CD4-positive, alpha-beta T cell (primary cell): Measurements from ENCODE around the gene FGFR3. TPM values are rescaled to one million over a fixed set of nuclear protein-coding genes. Genes with fewer than 3 reads are reported as not detected.

Experiments used
- ATAC-seq: fragments of 200-7000 bp; cut with Tn5 transposase; one replicate; pipeline ENCODE4 v1.10.0; 2022; ENCODE audit warnings: mild to moderate bottlenecking; ENCODE audit not compliant: poor library complexity
- CTCF ChIA-PET: fragments of 350-600 bp; sonication (Branson Sonifier 250); formaldehyde crosslinking; loops from one replicate; lab custom pipeline; 2021; ENCODE audit warnings: antibody characterized with exemption, inconsistent platforms; lab: Charles Lee
- POLR2A ChIA-PET: fragments of 350-600 bp; sonication (Branson Sonifier 250); formaldehyde crosslinking; loops from one replicate; lab custom pipeline; 2021; ENCODE audit warnings: antibody characterized with exemption, inconsistent platforms; lab: Charles Lee
- DNase-seq, 14 experiments: peaks; one replicate each; pipeline ENCODE4 v3.0.0-alpha.2; 2013 to 2020; ENCODE audit warnings: mixed read lengths in 2 of 14
- H3K27ac ChIP-seq, 2 donors: one replicate each; pipeline versions ENCODE4 v1.5.1 to v1.7.0; 2013; ENCODE audit warnings: low read length in 2 of 2, low read depth in 1 of 2, mild to moderate bottlenecking in 1 of 2
- H3K27me3 ChIP-seq, 2 experiments: 1 replicate in 1 of 2; 2 replicates in 1 of 2; pipeline versions ENCODE4 v1.6.1 to v1.7.0; 2013; ENCODE audit warnings: low read length in 2 of 2, control low read depth in 1 of 2, mild to moderate bottlenecking in 1 of 2, moderate library complexity in 1 of 2; ENCODE audit not compliant: insufficient read depth in 2 of 2, control insufficient read depth in 1 of 2
- H3K36me3 ChIP-seq: one replicate; pipeline ENCODE4 v1.6.1; 2013; ENCODE audit warnings: low read length, control low read depth; ENCODE audit not compliant: insufficient read depth
- H3K4me1 ChIP-seq: one replicate; pipeline ENCODE4 v1.6.1; 2013; ENCODE audit warnings: low read length, control low read depth; ENCODE audit not compliant: insufficient read depth
- H3K4me3 ChIP-seq: one replicate; pipeline ENCODE4 v1.5.1; 2013; ENCODE audit warnings: mild to moderate bottlenecking, low read length, moderate library complexity
- H3K9me3 ChIP-seq, 2 experiments: 1 replicate in 1 of 2; 2 replicates in 1 of 2; pipeline versions ENCODE4 v1.6.1 to v1.7.0; 2013; ENCODE audit warnings: low read length in 2 of 2, mild to moderate bottlenecking in 2 of 2, control low read depth in 1 of 2, moderate library complexity in 1 of 2; ENCODE audit not compliant: control insufficient read depth in 1 of 2, insufficient read depth in 1 of 2
- H3K27ac Mint-ChIP-seq: one replicate; pipeline ENCODE4 v1.8.0; 2020; ENCODE audit warnings: mixed read lengths
- H3K27me3 Mint-ChIP-seq: one replicate; pipeline ENCODE4 v1.8.0; 2021; ENCODE audit warnings: mixed read lengths
- H3K36me3 Mint-ChIP-seq: one replicate; pipeline ENCODE4 v1.8.0; 2021; ENCODE audit warnings: low read depth, mixed read lengths
- H3K4me1 Mint-ChIP-seq: one replicate; pipeline ENCODE4 v1.8.0; 2021; ENCODE audit warnings: low read depth, mixed read lengths
- H3K4me3 Mint-ChIP-seq: one replicate; pipeline ENCODE4 v1.8.0; 2020; ENCODE audit warnings: mild to moderate bottlenecking, mixed read lengths
- H3K9me3 Mint-ChIP-seq: one replicate; pipeline ENCODE4 v1.8.0; 2020; ENCODE audit warnings: mixed read lengths
- CTCF ChIP-seq: fragments of 200-600 bp; IDR thresholded peaks from one replicate; pipeline ENCODE4 v1.8.0; 2022; ENCODE audit warnings: antibody characterized with exemption, mild to moderate bottlenecking
- intact Hi-C, 2 experiments: fragments of 100-400 bp; cut with DNase I in 1 of 2; cut with micrococcal nuclease in 1 of 2; formaldehyde crosslinking; loops; one replicate each; pipeline versions ENCODE4 v1.15.1 to v1.9.0; 2023 to 2025; cut with DNase I, micrococcal nuclease
- total RNA-seq, 174 experiments: library from RNA in 2 of 174; stranded (reverse) in 2 of 174; gene quantifications; one replicate each; pipeline ENCODE4 v1.2.3 and lab custom pipeline; 2021 to 2026

FGFR3 gene
- total RNA-seq, 2 experiments from 2014 or later, result 0.33 TPM; not detected in 1

GRCh38 chr4:1851160-1851559 is 58.1 kb downstream of the FGFR3 start:
- Mint-ChIP-seq H3K27me3 (no peaks in the 10 kb centered on the region), H3K9me3 (no peaks in the 10 kb centered on the region), H3K4me1 (peaks cover 39% of the 10 kb centered on the region), H3K4me3 (no peak overlapping the region), H3K36me3 (peaks cover 18% of the 10 kb centered on the region), H3K27ac (peak overlapping the region; percentile 47)
- ATAC-seq, result no peak
- POLR2A ChIA-PET, result no interaction called here
- H3K9me3 ChIP-seq, result no peaks in the 10 kb centered on the region
- no peaks in the 10 kb centered on the region for H3K27me3 ChIP-seq
- no peak for TF ChIP-seq CTCF
- H3K27ac ChIP-seq, result no peak overlapping the region
- peaks cover 21% of the 10 kb centered on the region for H3K4me1 ChIP-seq
- no peak overlapping the region for H3K4me3 ChIP-seq
- H3K36me3 ChIP-seq, result peaks cover 16% of the 10 kb centered on the region
- intact Hi-C loops, result loop anchor here in 1 of 2 experiments (10.0 kb wide), 3 partner anchors 166 to 1224 kb away; partner anchors contain the start of genes FAM53A, GAK, HTT and HTT-AS
- DNase-seq, result no peak
- CTCF ChIA-PET, result interaction anchor here (1.0 kb wide), 1 partner anchor 48 kb away, joined by 3 read pairs; no protein-coding TSS in a partner anchor

- no peaks in the 10 kb centered on the region for H3K27me3 ChIP-seq
- CTCF ChIA-PET, result no interaction called here
- no peak overlapping the region for H3K4me3 ChIP-seq
- POLR2A ChIA-PET, result no interaction called here
- no peak for TF ChIP-seq CTCF
- intact Hi-C loops, result loop anchor here in 1 of 2 experiments (10.0 kb wide), 3 partner anchors 167 to 1223 kb away; partner anchors contain the start of genes FAM53A, GAK, HTT and HTT-AS
- H3K27ac ChIP-seq, result no peak overlapping the region
- peaks cover 40% of the 10 kb centered on the region for H3K4me1 Mint-ChIP-seq
- ATAC-seq (no peak), DNase-seq (no peak)
- H3K36me3 ChIP-seq, result peaks cover 9% of the 10 kb centered on the region
- H3K4me1 ChIP-seq, result peaks cover 24% of the 10 kb centered on the region
- H3K9me3 Mint-ChIP-seq, result no peaks in the 10 kb centered on the region
- H3K27me3 Mint-ChIP-seq, result no peaks in the 10 kb centered on the region
- peak overlapping the region; percentile 4 for H3K4me3 Mint-ChIP-seq
- H3K27ac Mint-ChIP-seq, result peak overlapping the region; percentile 20
- no peaks in the 10 kb centered on the region for H3K9me3 ChIP-seq
- H3K36me3 Mint-ChIP-seq, result peaks cover 12% of the 10 kb centered on the region
These were observed 58.7 kb downstream of the FGFR3 start for GRCh38 chr4:1851575-1852410.

- DNase-seq (no peak), ATAC-seq (no peak)
- Mint-ChIP-seq H3K4me1 (peaks cover 45% of the 10 kb centered on the region), H3K27me3 (no peaks in the 10 kb centered on the region), H3K9me3 (no peaks in the 10 kb centered on the region), H3K36me3 (peaks cover 5% of the 10 kb centered on the region), H3K27ac (no peak overlapping the region), H3K4me3 (peak overlapping the region; percentile 73)
- H3K9me3 ChIP-seq, result no peaks in the 10 kb centered on the region
- H3K4me3 ChIP-seq, result no peak overlapping the region
- H3K36me3 ChIP-seq, result peaks cover 2% of the 10 kb centered on the region
- H3K27ac ChIP-seq, result no peak overlapping the region
- peaks cover 36% of the 10 kb centered on the region for H3K4me1 ChIP-seq
- CTCF ChIA-PET, result no interaction called here
- intact Hi-C loops, result loop anchor here in 1 of 2 experiments (10.0 kb wide), 3 partner anchors 168 to 1222 kb away; partner anchors contain the start of genes FAM53A, GAK, HTT and HTT-AS
- POLR2A ChIA-PET, result no interaction called here
- TF ChIP-seq CTCF, result no peak
- no peaks in the 10 kb centered on the region for H3K27me3 ChIP-seq
These were observed 60.0 kb downstream of the FGFR3 start for GRCh38 chr4:1852904-1853623.
